DOHH2 (cell line): ENCODE data around the gene RNF111.

Experiments used
- CTCF ChIP-seq: fragments of 200-600 bp; sonication (generic); IDR thresholded peaks from one replicate; pipeline ENCODE4 v1.5.1; 2014; ENCODE audit warnings: antibody characterized with exemption, mild to moderate bottlenecking, low read depth, low read length; ENCODE audit not compliant: poor library complexity, severe bottlenecking
- EZH2phosphoT487 ChIP-seq: fragments of 200-600 bp; sonication (generic); IDR thresholded peaks from 2 replicates; pipeline ENCODE4 v1.6.1; 2017; ENCODE audit warnings: borderline replicate concordance, mild to moderate bottlenecking, antibody characterized with exemption, low read length, moderate library complexity, mixed read lengths

GRCh38 chr15:58981808-58982475, 5.5 kb upstream of the RNF111 start:
- TF ChIP-seq CTCF (no peak), EZH2phosphoT487 (no peak)
